Activated CD8-positive, alpha-beta T cell treated with anti-CD3 and anti-CD28 coated beads, Interleukin-2, amount 10 ng/mL, durations not matched to agents 7 days and 5 days (primary cell): Measurements from ENCODE around the gene PGK1. TPM values are rescaled to one million over a fixed set of nuclear protein-coding genes. Genes with fewer than 3 reads are reported as not detected.

Source experiments
- ATAC-seq: fragments of 150-1000 bp; cut with Tn5 transposase; one replicate; pipeline ENCODE4 v1.10.0; 2021; ENCODE audit warnings: moderate library complexity
- CTCF ChIA-PET: fragments of 350-600 bp; sonication (Branson Sonifier 250); formaldehyde crosslinking; loops from one replicate; lab custom pipeline; 2021; ENCODE audit warnings: antibody characterized with exemption; lab: Charles Lee
- POLR2A ChIA-PET: fragments of 350-600 bp; sonication (Branson Sonifier 250); formaldehyde crosslinking; loops from one replicate; lab custom pipeline; 2021; ENCODE audit warnings: antibody characterized with exemption; lab: Charles Lee
- DNase-seq: peaks from one replicate; pipeline ENCODE4 v3.0.0-alpha.2; 2020
- H3K27ac Mint-ChIP-seq: one replicate; pipeline ENCODE4 v1.8.0; 2021; ENCODE audit warnings: mild to moderate bottlenecking, mixed read lengths
- H3K27me3 Mint-ChIP-seq: one replicate; pipeline ENCODE4 v1.8.0; 2021; ENCODE audit warnings: low read depth, mixed read lengths
- H3K36me3 Mint-ChIP-seq: one replicate; pipeline ENCODE4 v1.8.0; 2021; ENCODE audit warnings: low read depth, mixed read lengths
- H3K4me1 Mint-ChIP-seq: one replicate; pipeline ENCODE4 v1.8.0; 2021; ENCODE audit warnings: low read depth, mixed read lengths
- H3K4me3 Mint-ChIP-seq: one replicate; pipeline ENCODE4 v1.8.0; 2021; ENCODE audit warnings: mild to moderate bottlenecking, mixed read lengths
- H3K9me3 Mint-ChIP-seq: one replicate; pipeline ENCODE4 v1.8.0; 2022; ENCODE audit warnings: mixed read lengths; ENCODE audit not compliant: insufficient read depth
- total RNA-seq, 2 experiments: library from RNA; stranded (reverse); gene quantifications; one replicate each; pipeline ENCODE4 v1.2.3, GENCODE V29; 2021

PGK1 gene
- total RNA-seq, 2 experiments from 2014 or later, result 1,137 to 1,152 TPM

- CTCF ChIA-PET, result interaction anchor here (0.6 to 2.0 kb wide), 15 partner anchors 8 to 193 kb away, joined by 3 to 7 read pairs (median 3); partner anchors contain the start of gene COX7B
- Mint-ChIP-seq H3K4me3 (no peak overlapping the region), H3K27ac (no peak overlapping the region)
These were observed 11.8 kb upstream of the PGK1 start for GRCh38 chrX:78092296-78092695.

GRCh38 chrX:78098108-78098507 lies 5.9 kb upstream of the PGK1 start:
- ChIA-PET POLR2A (interaction anchor here (0.6 to 0.9 kb wide), 2 partner anchors 344 to 1068 kb away, joined by 3 read pairs; no protein-coding TSS in a partner anchor), CTCF (no interaction called here)
- no peak for ATAC-seq
- H3K27ac Mint-ChIP-seq, result no peak overlapping the region
- H3K27me3 Mint-ChIP-seq, result no peaks in the 10 kb centered on the region
- peaks cover 22% of the 10 kb centered on the region for H3K4me1 Mint-ChIP-seq
- H3K4me3 Mint-ChIP-seq, result no peak overlapping the region
- no peaks in the 10 kb centered on the region for H3K9me3 Mint-ChIP-seq
- H3K36me3 Mint-ChIP-seq, result peaks cover 10% of the 10 kb centered on the region
- no peak for DNase-seq

More at GRCh38 chrX:78092296-78092695, 11.8 kb upstream of the PGK1 start:
- H3K36me3 Mint-ChIP-seq, result peaks cover 3% of the 10 kb centered on the region
- peak; percentile 38 for DNase-seq
- peaks cover 11% of the 10 kb centered on the region for H3K4me1 Mint-ChIP-seq
- POLR2A ChIA-PET, result no interaction called here
- ATAC-seq, result peak; percentile 65
- H3K9me3 Mint-ChIP-seq, result peaks cover 3% of the 10 kb centered on the region
- H3K27me3 Mint-ChIP-seq, result peaks cover 11% of the 10 kb centered on the region

DNA sequence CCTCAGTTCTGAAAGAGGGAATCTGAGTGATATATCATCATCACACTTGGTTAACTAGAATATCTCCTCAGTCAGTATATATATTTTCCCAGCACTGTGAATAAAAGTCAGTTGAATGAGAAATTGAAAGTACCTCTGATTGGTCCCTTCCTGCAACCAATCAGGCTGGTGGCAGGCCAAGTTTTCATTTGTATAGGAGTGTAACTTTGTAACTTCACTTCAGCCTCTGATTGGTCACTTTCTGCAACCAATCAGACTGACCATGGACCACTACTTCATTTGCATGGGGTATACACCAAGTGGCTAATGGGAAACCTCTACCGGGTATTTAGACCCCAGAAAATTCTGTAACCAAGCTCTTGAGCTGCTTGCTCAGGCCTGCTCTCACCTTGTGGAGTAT lies 2.0 kb upstream of the PGK1 start:
- H3K4me3 Mint-ChIP-seq, result no peak overlapping the region
- H3K9me3 Mint-ChIP-seq, result no peaks in the 10 kb centered on the region
- peaks cover 30% of the 10 kb centered on the region for H3K4me1 Mint-ChIP-seq
- ATAC-seq (no peak), DNase-seq (peak; percentile 42)
- POLR2A ChIA-PET, result no interaction called here
- CTCF ChIA-PET, result interaction anchor here (1.4 to 2.2 kb wide), 3 partner anchors 9 to 203 kb away, joined by 4 to 8 read pairs (median 7); partner anchors contain the start of gene COX7B
- peaks cover 37% of the 10 kb centered on the region for H3K36me3 Mint-ChIP-seq
- no peaks in the 10 kb centered on the region for H3K27me3 Mint-ChIP-seq
- H3K27ac Mint-ChIP-seq, result peak overlapping the region; percentile 95

DNA sequence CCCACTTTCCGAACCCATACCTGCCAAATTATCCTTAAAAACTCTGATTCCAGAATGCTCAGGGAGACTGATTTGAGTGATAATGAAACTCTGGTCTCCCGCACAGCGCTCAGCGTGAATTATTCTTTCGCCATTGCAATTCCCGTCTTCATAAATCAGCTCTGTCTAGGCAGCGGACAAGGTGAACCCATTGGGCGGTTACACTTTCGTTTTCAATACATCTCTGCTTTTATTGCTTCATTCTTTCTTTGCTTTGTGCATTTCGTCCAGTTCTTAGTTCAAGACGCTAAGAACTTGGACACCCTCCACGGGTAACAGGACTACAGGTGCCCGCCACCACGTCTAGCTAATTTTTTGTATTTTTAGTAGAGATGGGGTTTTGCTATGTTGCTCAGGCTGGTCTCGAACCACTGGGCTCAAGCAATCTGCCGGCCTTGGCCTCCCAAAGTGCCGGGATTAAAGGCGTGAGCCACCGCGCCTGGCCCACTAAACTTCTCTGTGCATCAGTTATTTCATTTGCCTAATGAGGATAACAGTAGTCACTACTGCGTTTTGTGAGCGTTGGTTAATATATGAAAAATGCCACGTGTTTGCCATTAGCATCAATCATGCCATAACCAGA lies 936 bp upstream of the PGK1 start:
- Mint-ChIP-seq H3K27ac (peak overlapping the region; percentile 95), H3K4me3 (peak overlapping the region; percentile 97), H3K27me3 (no peaks in the 10 kb centered on the region), H3K9me3 (no peaks in the 10 kb centered on the region), H3K4me1 (peaks cover 38% of the 10 kb centered on the region), H3K36me3 (peaks cover 47% of the 10 kb centered on the region)
- CTCF ChIA-PET, result interaction anchor here (1.4 to 2.2 kb wide), 3 partner anchors 10 to 204 kb away, joined by 4 to 8 read pairs (median 7); partner anchors contain the start of gene COX7B
- no peak for ATAC-seq
- POLR2A ChIA-PET, result no interaction called here
- no peak for DNase-seq

GRCh38 chrX:78104447-78105176 lies 564 bp downstream of the PGK1 start:
- Mint-ChIP-seq H3K4me1 (peaks cover 49% of the 10 kb centered on the region), H3K36me3 (peaks cover 62% of the 10 kb centered on the region)
- DNase-seq, result peak; percentile 53

GRCh38 chrX:78105944-78106650 lies 2.0 kb downstream of the PGK1 start:
- peak overlapping the region; percentile 97 for H3K4me3 Mint-ChIP-seq
- no peaks in the 10 kb centered on the region for H3K27me3 Mint-ChIP-seq
- no peaks in the 10 kb centered on the region for H3K9me3 Mint-ChIP-seq
- CTCF ChIA-PET, result interaction anchor here (0.8 kb wide), 1 partner anchor 14 kb away, joined by 3 read pairs; no protein-coding TSS in a partner anchor
- ATAC-seq, result no peak
- H3K4me1 Mint-ChIP-seq, result peaks cover 52% of the 10 kb centered on the region
- peak; percentile 42 for DNase-seq
- peak overlapping the region; percentile 95 for H3K27ac Mint-ChIP-seq
- H3K36me3 Mint-ChIP-seq, result peaks cover 65% of the 10 kb centered on the region
- POLR2A ChIA-PET, result interaction anchor here (0.8 to 1.5 kb wide), 4 partner anchors 11 to 207 kb away, joined by 3 to 5 read pairs (median 4); partner anchors contain the start of genes ATP7A and COX7B

More at GRCh38 chrX:78104447-78105176, 564 bp downstream of the PGK1 start:
- H3K9me3 Mint-ChIP-seq, result no peaks in the 10 kb centered on the region
- H3K4me3 Mint-ChIP-seq, result peak overlapping the region; percentile 97
- ATAC-seq, result no peak
- peak overlapping the region; percentile 95 for H3K27ac Mint-ChIP-seq
- POLR2A ChIA-PET, result interaction anchor here (1.0 to 1.5 kb wide), 4 partner anchors 11 to 206 kb away, joined by 3 to 5 read pairs (median 4); partner anchors contain the start of genes ATP7A and COX7B
- CTCF ChIA-PET, result no interaction called here
- no peaks in the 10 kb centered on the region for H3K27me3 Mint-ChIP-seq

GRCh38 chrX:78106651-78106986 lies 2.6 kb downstream of the PGK1 start:
- Mint-ChIP-seq H3K4me3 (peak overlapping the region; percentile 97), H3K27ac (peak overlapping the region; percentile 95), H3K27me3 (no peaks in the 10 kb centered on the region), H3K36me3 (peaks cover 67% of the 10 kb centered on the region), H3K4me1 (peaks cover 53% of the 10 kb centered on the region), H3K9me3 (no peaks in the 10 kb centered on the region)
- no peak for ATAC-seq
- ChIA-PET CTCF (no interaction called here), POLR2A (interaction anchor here (0.8 to 1.0 kb wide), 3 partner anchors 11 to 207 kb away, joined by 3 to 4 read pairs (median 3); partner anchors contain the start of genes ATP7A and COX7B)
- DNase-seq, result no peak

DNA sequence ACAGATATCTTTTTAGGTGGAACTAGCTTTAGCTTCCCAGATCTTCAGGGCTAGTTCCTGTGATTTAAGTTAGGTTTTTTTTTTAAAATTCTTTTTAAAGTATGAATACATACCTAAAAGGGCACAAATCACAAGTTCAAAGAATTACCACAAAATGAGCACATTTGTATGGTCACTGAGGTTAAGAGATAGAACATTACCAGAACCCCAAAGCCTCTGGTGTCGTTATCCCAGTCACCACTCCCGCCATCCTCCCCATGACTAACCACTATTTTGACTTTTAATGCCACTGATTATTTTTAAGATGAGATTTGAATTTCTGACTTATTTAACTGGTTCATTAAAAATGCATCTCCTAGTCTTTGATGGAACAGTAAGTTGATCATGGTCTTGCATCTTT lies 5.4 kb downstream of the PGK1 start:
- H3K27me3 Mint-ChIP-seq, result no peaks in the 10 kb centered on the region
- H3K4me1 Mint-ChIP-seq, result peaks cover 48% of the 10 kb centered on the region
- ChIA-PET CTCF (no interaction called here), POLR2A (no interaction called here)
- ATAC-seq (peak; percentile 34), DNase-seq (no peak)
- peak overlapping the region; percentile 81 for H3K27ac Mint-ChIP-seq
- peaks cover 76% of the 10 kb centered on the region for H3K36me3 Mint-ChIP-seq
- H3K9me3 Mint-ChIP-seq, result no peaks in the 10 kb centered on the region
- peak overlapping the region; percentile 97 for H3K4me3 Mint-ChIP-seq

GRCh38 chrX:78111140-78111931 lies 7.3 kb downstream of the PGK1 start:
- Mint-ChIP-seq H3K36me3 (peaks cover 76% of the 10 kb centered on the region), H3K4me3 (peak overlapping the region; percentile 4), H3K4me1 (peaks cover 66% of the 10 kb centered on the region), H3K9me3 (no peaks in the 10 kb centered on the region), H3K27ac (no peak overlapping the region), H3K27me3 (no peaks in the 10 kb centered on the region)
- POLR2A ChIA-PET, result no interaction called here
- CTCF ChIA-PET, result no interaction called here
- no peak for DNase-seq
- ATAC-seq, result no peak

DNA sequence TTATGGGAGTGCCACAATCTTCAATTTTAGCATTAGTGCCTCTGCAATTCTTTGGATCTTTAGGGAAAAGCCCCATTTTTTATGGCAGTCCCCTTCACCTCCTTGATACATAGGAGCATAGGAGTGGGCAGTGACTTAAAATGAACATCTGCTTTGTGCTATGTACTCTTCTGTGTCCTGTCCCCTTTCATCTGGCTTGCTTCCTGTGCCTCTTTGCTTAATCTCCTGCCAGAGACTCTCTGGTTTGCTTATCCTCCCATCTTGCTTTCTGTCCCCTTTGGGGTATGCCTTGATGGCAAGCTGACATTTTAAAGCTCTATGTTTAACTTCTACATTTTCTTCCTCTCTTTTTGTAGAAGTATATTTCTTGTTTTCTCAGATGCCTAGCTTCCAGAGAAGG lies 12.3 kb downstream of the PGK1 start:
- Mint-ChIP-seq H3K9me3 (no peaks in the 10 kb centered on the region), H3K4me3 (no peak overlapping the region), H3K4me1 (peaks cover 65% of the 10 kb centered on the region), H3K36me3 (peaks cover 78% of the 10 kb centered on the region), H3K27me3 (no peaks in the 10 kb centered on the region), H3K27ac (peak overlapping the region; percentile 32)
- ChIA-PET POLR2A (no interaction called here), CTCF (no interaction called here)
- DNase-seq, result no peak
- peak; percentile 46 for ATAC-seq

DNA sequence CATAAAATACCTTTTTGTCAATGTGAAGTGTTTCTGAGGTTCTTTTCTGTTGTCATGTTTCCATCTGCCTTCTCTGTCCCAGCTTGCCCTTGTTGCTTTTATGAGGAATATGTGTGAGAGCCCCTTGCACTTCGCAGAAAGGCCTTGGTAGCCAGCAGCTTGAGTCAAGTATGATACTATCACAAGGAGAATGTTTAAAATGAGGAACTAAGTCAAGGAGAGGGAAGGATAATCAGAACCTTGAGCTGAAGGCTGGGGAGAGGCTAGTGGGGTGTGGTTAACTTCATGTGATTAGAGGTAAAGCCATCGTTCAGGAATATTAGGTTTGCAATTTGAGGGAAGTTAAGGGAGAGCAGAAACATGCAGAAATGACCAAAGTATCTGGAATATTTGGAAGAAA lies 12.7 kb downstream of the PGK1 start:
- Mint-ChIP-seq H3K4me1 (peaks cover 65% of the 10 kb centered on the region), H3K9me3 (no peaks in the 10 kb centered on the region), H3K27me3 (no peaks in the 10 kb centered on the region), H3K27ac (peak overlapping the region; percentile 32), H3K36me3 (peaks cover 76% of the 10 kb centered on the region), H3K4me3 (no peak overlapping the region)
- ChIA-PET POLR2A (interaction anchor here (0.8 kb wide), 1 partner anchor 11 kb away, joined by 4 read pairs; no protein-coding TSS in a partner anchor), CTCF (interaction anchor here (1.1 kb wide), 1 partner anchor 23 kb away, joined by 4 read pairs; the partner anchor contains the start of gene TAF9B)
- DNase-seq, result no peak
- no peak for ATAC-seq
